T-helper 9 cell (primary cell): ENCODE results near the gene GRK4.

Source experiments
- DNase-seq: peaks from one replicate; pipeline ENCODE4 v3.0.0-alpha.2; 2020

Gene GRK4

GRCh38 chr4:3016961-3017360, 53.6 kb downstream of the GRK4 start:
- no peak for DNase-seq

DNA sequence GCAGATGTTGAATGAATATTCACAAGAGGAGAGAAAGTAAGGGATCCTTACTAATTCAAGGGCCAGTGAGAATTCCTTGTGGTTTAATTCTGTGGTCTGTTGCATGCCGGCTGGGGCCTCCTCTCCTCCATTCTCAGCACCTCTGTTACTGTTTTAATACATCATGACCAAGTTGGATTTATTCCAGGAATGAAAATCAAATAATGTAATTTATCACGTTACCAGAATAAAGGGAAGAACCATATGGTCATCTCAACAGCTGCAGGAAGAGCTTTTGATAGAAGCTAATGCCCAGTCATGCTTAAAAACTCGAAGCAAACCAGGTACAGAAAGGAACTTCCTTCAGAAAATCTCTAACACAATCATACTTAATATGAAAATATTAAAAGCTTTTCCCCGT, 54.1 kb downstream of the GRK4 start:
- no peak for DNase-seq

- DNase-seq = no peak
Measured at GRCh38 chr4:3019145-3019846, 55.9 kb downstream of the GRK4 start.

DNA sequence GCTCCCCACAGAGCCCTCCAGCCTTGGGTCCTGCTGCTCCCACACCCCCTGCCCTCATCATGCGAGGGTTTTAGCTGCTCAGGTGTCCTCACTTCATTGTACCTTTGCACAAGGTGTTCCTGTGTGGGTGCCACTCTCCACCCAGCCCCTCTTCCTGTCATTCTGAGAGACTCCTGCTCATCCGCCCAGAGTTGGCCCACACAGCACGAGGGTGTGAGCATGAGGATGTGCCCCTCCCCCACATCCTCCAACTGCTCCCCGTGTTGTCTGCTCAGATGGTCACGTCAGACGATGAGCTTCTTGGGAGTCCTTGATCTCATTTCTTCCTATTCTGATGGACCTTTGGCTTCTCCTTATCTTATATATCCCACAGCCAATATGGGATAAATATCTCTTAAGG, 57.8 kb downstream of the GRK4 start:
- DNase-seq = no peak

- DNase-seq = no peak
Measured at GRCh38 chr4:3021627-3022026, 58.3 kb downstream of the GRK4 start.

GRCh38 chr4:3022112-3022511, 58.7 kb downstream of the GRK4 start:
- DNase-seq = no peak

DNA sequence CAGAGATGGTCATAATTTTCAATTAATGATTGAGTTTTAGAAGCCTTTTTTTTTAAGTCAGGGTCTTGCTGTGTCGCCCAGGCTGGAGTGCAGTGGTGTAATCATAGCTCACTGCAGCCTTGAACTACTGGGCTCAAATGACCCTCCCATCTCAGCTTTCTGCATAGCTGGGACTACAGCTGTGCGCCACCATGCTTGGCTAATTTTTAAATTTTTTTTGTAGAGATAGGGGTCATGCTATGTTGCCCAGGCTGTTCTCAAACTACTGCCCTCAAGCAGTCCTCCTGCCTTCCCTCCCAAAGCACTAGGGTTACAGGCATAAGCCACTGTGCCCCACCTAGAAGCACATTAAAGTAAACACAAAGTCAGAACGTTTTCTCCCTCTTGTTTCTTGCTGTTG, 59.3 kb downstream of the GRK4 start:
- no peak for DNase-seq

DNA sequence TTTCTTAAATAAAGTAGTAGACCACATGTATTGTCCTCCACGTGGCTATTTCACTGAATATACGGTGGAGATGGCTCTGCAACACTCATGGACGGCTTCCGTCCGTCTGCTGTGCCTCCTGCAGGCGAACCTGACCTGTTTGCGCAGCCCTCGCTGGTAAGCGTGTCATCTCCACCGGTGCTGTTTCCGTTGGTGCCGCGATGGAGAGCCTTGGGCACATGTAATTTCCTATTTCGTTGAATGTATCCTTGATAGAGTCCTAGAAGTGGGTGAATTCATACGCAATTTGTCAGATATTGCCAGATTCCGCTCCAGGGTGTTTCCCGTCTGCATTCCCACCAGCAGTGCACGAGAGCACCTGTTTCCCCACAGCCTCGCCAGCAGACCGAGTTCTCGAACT, 62.5 kb downstream of the GRK4 start:
- DNase-seq = no peak

DNA sequence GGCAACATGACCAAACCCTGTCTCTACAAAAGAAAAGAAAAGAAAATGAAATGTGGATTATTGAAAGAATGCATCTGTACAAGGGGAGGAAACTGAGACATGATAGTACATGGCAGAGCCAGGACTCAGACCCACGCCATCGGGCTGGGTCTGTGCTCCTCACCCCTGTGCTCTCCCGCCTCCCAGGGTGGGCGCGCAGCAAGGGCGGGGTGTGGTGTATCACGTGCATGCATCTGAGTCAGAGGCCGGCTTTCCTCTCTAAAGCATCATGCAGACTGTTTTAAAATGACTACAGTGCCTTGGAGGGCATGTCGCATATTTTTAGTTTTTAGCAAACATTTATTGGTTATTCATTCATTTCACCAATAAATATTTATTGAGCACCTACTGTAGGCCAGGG, 63.2 kb downstream of the GRK4 start:
- no peak for DNase-seq

DNA sequence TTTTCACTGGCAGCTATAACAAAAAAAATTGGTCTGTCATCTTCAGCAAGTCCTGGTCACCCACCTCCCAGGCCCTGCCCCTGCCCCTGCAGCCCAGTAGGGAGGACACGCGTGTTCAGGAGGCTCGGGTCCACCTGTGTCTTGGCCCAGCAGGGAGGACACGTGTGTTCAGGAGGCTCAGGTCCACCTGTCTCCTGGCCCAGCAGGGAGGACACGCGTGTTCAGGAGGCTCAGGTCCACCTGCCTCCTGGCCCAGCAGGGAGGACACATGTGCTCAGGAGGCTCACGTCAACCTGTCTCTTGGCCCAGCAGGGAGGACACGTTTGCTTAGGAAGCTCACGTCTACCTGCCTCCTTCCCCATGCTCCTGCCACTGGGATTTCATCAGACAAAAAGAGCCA, 66.1 kb downstream of the GRK4 start:
- DNase-seq = no peak

- no peak for DNase-seq
Measured at GRCh38 chr4:3030566-3031356, 67.4 kb downstream of the GRK4 start.

DNA sequence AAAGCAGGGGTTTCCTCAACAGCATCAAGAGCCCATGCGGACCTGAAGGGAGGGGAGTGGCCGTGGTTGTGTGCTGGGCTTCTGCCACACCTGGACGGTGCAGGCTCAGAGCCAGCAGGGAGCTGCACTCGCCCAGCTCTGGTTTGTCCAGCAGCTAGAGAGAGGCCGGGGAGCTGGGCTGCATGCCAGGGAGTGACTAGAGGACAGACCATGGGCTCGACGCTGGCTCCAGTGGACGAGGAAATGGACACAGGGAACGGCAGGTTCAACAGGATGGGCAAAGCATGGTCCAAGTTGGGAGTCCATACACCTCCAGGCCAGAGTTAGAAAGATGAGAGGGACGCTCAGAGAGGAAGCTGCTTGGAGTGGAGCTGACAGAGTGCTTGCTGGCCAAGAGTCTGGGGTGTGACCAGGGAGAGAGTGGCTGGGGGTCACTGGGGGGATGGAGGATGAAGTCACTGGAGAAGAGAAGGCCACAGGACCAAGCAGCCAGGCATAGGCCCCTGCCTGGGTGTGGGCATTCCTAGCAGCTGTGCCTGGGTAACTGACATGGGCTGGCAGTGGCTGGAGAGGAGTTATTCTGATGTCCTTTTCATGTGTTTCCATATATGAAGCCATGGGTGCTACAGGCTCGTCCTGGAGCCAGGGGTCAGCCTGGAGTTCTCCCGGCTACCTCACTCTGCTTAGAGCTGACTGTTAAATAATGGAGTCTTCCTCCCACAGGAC, 68.1 kb downstream of the GRK4 start:
- DNase-seq = no peak

- no peak for DNase-seq
Measured at GRCh38 chr4:3034231-3034630, 70.9 kb downstream of the GRK4 start.

GRCh38 chr4:3035249-3035648, 71.9 kb downstream of the GRK4 start:
- DNase-seq = no peak

GRCh38 chr4:3035674-3036073, 72.3 kb downstream of the GRK4 start:
- DNase-seq = no peak

- DNase-seq = no peak
Measured at GRCh38 chr4:3036131-3036952, 73.0 kb downstream of the GRK4 start.

DNA sequence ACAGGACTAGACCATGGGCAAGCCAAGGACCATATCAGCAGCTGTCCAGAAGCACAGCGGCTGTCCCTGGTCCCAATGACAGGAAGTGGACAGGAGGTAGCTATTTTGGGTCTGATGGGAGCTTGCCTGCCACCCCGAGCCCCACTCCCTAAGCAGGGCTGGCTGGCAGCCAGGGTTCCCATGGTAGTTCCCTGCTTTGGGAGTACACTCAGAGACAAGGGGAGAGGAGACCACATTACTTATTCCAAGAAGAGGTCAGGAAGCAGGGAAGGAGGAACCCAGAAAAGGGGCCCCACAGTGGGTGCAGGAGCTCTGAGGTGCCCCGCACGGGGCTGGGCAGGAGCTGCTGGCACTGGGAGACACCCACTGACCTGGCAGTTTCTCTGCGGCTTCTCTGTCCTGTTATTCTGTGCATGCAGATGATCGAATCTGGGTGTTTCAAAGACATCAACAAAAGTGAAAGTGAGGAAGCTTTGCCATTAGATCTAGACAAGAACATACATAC, 74.6 kb downstream of the GRK4 start:
- DNase-seq = no peak

DNA sequence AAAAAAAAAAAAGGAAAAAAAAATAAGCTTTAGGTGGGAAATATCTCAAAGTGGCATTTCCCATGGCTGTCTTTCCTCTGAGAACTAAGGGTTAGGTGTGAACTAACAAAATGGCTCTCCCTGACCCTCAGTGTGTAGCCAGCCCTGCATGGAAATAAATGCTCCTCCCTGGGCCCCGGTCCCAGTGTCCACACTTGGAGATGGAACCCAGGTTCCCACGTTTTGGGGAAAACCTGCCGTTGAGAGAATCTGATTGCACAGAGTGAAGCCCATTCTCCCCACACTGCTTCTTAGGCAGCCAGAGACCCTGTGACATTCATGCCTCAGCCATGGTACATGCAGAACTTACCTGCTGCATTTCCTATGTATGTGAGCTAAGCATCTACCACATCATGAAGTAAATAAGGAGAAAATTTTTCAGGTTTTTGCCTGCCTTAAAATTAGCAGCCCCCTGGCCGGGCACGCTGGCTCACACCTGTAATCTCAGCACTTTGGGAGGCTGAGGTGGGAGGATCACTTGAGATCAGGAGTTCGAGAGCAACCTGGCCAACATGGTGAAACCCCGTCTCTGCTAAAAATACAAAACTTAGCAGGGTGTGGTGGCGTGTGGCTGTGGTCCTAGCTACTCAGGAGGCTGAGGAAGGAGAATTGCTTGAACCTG, 76.5 kb downstream of the GRK4 start:
- DNase-seq = no peak

DNA sequence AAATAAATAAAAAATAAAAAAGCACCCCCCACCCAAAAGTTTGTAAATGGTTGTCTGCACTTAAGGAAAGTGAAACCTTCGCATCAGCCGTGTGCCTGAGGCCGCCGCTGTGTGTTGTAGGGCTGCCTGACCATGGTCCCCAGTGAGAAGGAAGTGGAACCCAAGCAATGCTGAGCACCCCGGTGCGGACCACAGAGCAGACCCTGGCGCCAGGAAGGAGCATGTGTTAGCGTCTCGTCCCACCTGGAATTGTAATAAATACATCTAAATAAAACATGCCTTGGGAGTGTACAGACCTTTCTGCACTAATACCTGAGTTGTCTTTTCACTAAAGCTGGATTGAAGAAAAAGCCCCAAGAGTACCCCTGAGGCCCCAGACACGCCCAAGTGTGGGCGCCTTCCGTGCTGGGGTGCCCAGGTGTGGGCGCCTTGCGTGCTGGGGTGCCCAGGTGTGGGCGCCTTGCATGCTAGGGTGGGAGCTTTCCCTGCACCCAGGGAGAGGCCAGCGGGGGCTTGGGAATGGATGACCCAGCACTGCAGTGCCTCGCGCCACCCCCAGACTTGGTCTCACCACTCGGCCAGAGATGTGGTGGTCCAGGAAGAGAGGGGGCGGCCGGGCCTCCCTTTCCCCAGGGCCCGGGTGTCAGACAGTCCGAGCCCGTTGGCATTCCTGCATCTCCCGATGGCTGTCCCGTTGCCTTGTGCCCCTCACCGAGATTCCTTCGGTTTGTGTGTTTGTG, 77.3 kb downstream of the GRK4 start:
- DNase-seq = no peak

DNA sequence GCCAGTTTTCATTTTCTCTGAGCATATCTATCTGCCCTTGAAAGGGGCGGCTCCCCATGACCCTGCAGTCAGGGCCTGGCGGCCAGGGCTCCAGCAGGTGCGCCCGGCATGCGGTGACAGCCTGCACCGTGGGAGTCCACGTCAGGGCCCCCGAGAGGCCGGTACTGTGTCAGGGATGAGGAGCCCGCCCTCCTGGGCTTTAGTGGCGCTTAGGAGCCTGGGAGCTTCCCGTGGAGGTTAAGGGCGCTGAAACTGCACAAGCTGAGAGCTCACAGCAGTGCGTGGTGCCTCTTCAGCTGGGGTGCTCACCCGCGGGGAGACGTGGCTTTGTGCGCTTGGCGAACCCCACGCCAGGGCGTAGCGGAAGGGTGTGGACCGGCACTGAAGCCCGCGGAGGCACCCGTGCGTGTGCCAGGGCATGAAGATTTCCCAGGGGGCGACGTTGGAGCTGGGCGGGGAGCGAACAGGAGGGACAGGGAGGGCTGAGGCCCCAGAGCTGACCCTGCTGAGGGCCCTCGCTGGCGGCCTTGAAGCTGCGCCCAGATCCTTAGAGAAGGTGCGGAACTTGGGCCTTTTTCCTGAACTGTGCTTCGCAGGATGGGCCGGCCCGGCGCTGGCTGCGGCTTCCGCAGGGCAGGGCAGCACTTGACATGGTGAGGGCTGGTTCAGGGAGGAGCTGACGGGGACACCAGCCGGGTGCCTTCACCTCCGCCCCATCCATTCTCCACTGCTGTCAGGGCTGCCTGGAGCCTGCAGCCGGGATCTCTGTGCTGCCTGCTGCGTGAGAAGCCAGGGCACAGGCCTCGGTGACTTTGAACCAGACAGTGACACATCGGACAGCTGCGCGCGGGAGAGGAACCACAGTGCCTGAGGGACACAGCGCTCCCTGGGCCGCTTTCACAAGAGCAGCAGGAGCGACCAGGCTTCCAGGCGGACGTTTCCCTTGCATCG, 78.1 kb downstream of the GRK4 start:
- peak; percentile 9 for DNase-seq
